GM12864 (cell line): Measurements from ENCODE around the gene ARHGAP19.

Source experiments
- DNase-seq: peaks from one replicate; pipeline ENCODE4 v3.0.0-alpha.2; 2011; ENCODE audit warnings: low read depth
- H3K4me3 ChIP-seq: 2 replicates; pipeline ENCODE4 v1.5.1; 2011; ENCODE audit warnings: mild to moderate bottlenecking, low read depth, low read length, control low read depth
- TF ChIP-seq, protein P1 (sequence below): IDR thresholded peaks from 2 replicates; pipeline ENCODE4 v1.5.1; 2011; ENCODE audit warnings: low read depth, mild to moderate bottlenecking, moderate library complexity, low read length, control low read depth, inconsistent platforms; ENCODE audit errors: missing control alignments

The ARHGAP19 gene

DNA sequence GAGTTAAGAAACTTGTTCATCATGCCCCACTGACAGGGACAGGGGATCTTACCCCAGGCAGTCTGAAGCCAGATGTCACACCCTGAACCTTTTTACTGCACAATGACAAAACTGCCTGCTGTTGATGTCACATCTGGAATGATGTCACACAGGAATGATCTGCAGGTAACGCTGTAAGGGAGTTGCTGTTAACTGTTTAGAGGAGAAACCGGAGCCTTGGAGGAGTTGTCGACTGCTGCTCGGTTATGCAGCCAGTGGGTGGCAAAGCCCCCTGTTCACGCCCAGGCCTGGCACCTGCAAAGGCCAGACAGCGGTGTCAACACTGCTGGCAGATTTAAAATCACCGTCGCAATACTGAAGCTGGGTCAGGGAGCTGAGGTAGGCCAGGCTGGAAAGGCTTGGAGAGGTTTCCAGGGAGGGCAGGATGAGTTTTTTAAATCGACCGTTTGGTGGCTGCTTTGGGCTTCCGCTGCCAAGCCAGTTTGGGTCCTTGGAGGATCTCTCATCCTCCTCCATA, 96.7 kb downstream of the ARHGAP19 start:
- TF ChIP-seq, protein P1, sequence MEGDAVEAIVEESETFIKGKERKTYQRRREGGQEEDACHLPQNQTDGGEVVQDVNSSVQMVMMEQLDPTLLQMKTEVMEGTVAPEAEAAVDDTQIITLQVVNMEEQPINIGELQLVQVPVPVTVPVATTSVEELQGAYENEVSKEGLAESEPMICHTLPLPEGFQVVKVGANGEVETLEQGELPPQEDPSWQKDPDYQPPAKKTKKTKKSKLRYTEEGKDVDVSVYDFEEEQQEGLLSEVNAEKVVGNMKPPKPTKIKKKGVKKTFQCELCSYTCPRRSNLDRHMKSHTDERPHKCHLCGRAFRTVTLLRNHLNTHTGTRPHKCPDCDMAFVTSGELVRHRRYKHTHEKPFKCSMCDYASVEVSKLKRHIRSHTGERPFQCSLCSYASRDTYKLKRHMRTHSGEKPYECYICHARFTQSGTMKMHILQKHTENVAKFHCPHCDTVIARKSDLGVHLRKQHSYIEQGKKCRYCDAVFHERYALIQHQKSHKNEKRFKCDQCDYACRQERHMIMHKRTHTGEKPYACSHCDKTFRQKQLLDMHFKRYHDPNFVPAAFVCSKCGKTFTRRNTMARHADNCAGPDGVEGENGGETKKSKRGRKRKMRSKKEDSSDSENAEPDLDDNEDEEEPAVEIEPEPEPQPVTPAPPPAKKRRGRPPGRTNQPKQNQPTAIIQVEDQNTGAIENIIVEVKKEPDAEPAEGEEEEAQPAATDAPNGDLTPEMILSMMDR, result no peak
- H3K4me3 ChIP-seq, result peak overlapping the region; percentile 61
- no peak for DNase-seq

- DNase-seq, result no peak
- TF ChIP-seq, protein P1, result no peak
- no peak overlapping the region for H3K4me3 ChIP-seq
These were observed 99.4 kb downstream of the ARHGAP19 start for GRCh38 chr10:97192952-97193435.

- TF ChIP-seq, protein P1, result no peak
- no peak for DNase-seq
- H3K4me3 ChIP-seq, result no peak overlapping the region
These were observed 102.0 kb downstream of the ARHGAP19 start for GRCh38 chr10:97190450-97190849.

- H3K4me3 ChIP-seq, result no peak overlapping the region
- TF ChIP-seq, protein P1, result no peak
- DNase-seq, result no peak
These were observed 104.2 kb downstream of the ARHGAP19 start for GRCh38 chr10:97188261-97188711.

DNA sequence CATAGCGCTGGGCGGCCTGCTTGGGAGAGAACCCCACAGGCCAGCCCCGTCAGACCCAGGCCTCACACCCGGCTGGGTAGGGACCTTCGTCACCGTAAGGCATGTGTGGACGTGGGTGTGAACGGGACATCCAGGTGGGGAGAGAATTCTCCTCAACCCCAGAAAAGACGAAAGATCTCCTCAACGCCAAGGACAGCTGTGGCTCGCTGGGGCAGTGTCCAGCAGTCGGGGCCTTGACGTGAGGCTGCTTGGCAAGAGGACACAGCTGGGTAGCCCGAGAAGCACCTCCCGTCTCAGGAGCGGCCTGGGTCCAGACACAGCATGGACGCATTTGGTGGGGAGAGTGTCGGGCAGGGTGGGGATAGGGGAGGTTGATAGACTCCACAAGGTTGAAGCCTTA, 105.5 kb downstream of the ARHGAP19 start:
- TF ChIP-seq, protein P1, result no peak
- no peak overlapping the region for H3K4me3 ChIP-seq
- no peak for DNase-seq

DNA sequence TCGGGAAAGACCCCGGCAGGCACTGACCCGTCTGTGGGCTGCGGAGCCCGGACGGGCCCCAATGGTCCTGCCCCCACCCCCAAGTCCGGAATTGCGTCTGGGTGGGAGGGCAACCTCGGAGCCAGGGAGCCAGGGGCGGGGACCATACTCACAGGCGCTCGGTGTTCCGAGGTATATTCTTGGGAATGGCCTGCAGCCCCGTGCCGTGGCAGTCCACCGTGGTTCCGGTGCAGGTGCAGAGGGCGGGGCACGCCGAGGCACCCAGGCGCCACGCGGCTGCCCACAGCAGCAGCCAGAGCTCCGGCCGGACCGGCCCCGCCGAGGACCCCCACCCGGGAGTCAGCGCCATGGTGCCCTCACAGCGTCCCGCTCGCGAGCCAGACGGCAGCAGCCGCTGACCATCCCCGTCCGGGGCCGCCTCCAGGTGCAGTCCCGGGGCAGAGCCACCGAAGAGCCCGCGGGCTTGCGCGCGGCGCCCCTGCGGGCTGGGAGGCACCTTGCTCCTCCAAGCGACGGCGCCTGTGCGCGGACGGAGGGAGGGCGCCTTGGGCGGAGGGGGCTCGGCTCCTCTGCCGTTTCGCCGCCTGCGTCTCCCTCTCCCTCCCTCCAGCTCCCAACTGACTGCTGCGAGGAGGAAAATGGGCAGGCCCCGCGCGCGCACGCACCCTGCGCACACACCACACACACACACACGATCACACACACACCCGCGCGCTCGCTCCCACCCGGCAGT, 106.9 kb downstream of the ARHGAP19 start, which contains the start of gene SLIT1:
Gene SLIT1 (minus strand): TSS at position 634 of the 733 bp plus-strand sequence. CDS start 285 bp downstream, at position 349.
- DNase-seq, result no peak
- TF ChIP-seq, protein P1, result no peak
- no peak within 1 kb of the TSS for H3K4me3 ChIP-seq

DNA sequence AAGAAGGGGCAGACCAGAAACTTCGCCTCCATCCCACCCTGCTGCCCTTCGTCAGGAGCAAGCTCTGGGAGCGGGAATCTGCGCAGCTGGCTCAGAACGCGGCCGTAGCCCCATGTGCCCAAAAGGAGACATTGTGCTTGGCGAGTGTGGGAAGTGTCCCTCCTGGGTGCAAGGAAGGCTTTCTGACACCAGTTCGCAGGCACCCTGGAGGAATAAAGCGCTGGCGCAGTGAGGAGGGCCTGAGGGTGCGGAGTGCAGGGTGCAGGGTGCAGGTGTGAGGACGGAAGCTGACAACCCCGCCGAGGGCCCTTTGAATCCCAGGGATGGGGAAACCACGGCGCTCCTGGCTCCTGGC, 107.5 kb downstream of the ARHGAP19 start:
- TF ChIP-seq, protein P1, result no peak
- H3K4me3 ChIP-seq, result no peak overlapping the region
- DNase-seq, result no peak
